AG04449 (cell line): ENCODE measurements around the gene SBK2.

ENCODE experiments used
- CTCF ChIA-PET: fragments of 350-600 bp; formaldehyde crosslinking; extraction: SDS; loops from one replicate; lab custom pipeline; 2021; ENCODE audit warnings: antibody characterized with exemption; lab: Yijun Ruan, JAX
- POLR2A ChIA-PET: fragments of 400-600, 350-600 bp; formaldehyde crosslinking; extraction: SDS; loops from one replicate; lab custom pipeline; 2020; ENCODE audit warnings: antibody characterized with exemption, inconsistent platforms; lab: Yijun Ruan, JAX
- DNase-seq: peaks from one replicate; pipeline ENCODE4 v3.0.0-alpha.2; 2010; ENCODE audit warnings: low read depth, low spot score
- H3K4me3 ChIP-seq: 2 replicates; pipeline ENCODE4 v1.5.1; 2011; ENCODE audit warnings: low read depth, mild to moderate bottlenecking, control low read depth, low read length
- TF ChIP-seq, protein P1 (sequence below): IDR thresholded peaks from one replicate; pipeline ENCODE4 v1.5.1; 2011; ENCODE audit warnings: mild to moderate bottlenecking, moderate library complexity, low read length, control low read depth, inconsistent platforms; ENCODE audit not compliant: insufficient read depth; ENCODE audit errors: missing control alignments

Gene SBK2

DNA sequence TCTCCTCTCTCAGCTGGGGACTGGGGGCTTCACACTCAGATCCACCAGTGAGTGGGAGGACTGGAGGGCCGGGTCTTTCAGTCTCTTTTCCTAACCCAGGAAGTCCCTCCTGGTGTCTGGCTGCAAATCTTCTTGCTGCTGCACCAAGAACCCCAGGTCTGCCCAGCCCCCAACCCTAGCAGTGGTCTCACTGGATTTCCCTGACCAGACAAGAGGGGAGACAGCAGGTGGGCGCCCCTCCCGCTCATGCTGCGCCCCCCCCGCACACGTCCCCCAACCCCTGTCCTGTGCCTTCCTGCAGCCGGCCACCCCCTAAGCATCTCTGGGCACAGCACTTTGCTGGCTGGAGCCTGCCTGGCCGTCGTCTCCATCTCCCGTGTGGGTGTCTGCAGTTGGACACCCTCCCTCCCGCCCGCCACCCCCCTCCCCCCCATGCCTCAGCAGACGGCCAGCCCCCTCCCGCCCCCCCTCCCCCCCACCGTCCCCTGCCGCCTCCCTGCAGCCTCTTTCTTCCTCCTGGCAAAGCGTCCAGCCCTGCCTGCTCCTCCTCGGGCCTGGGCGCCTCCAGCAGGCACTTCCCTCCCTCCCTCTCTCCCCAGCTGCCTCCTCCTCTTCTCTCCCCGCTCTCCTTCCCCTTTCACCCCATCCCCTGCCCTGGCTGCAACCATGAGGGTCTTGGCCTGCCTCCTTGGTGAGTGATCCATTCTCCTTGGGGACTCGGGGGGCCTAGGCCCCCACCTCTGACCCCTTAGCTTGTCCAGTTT lies 48.8 kb downstream of the SBK2 start, which contains the start of gene SSC5D:
TSS of gene SSC5D (plus strand) at position 513 of the 764 bp plus-strand sequence. CDS start at position 667, 154 bp downstream.
- H3K4me3 ChIP-seq: peak within 1 kb of the TSS; percentile 59
- ChIA-PET CTCF (interaction anchor here (1.0 to 17.6 kb wide), 8 partner anchors 10 to 145 kb away, joined by 3 to 173 read pairs (median 5); no protein-coding TSS in a partner anchor), POLR2A (interaction anchor here (0.5 to 5.2 kb wide), 10 partner anchors 8 to 208 kb away, joined by 3 to 44 read pairs (median 4); partner anchors contain the start of genes HSPBP1, U2AF2, UBE2S and ZNF628)
- TF ChIP-seq, protein P1, sequence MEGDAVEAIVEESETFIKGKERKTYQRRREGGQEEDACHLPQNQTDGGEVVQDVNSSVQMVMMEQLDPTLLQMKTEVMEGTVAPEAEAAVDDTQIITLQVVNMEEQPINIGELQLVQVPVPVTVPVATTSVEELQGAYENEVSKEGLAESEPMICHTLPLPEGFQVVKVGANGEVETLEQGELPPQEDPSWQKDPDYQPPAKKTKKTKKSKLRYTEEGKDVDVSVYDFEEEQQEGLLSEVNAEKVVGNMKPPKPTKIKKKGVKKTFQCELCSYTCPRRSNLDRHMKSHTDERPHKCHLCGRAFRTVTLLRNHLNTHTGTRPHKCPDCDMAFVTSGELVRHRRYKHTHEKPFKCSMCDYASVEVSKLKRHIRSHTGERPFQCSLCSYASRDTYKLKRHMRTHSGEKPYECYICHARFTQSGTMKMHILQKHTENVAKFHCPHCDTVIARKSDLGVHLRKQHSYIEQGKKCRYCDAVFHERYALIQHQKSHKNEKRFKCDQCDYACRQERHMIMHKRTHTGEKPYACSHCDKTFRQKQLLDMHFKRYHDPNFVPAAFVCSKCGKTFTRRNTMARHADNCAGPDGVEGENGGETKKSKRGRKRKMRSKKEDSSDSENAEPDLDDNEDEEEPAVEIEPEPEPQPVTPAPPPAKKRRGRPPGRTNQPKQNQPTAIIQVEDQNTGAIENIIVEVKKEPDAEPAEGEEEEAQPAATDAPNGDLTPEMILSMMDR: no peak
- DNase-seq: no peak

DNA sequence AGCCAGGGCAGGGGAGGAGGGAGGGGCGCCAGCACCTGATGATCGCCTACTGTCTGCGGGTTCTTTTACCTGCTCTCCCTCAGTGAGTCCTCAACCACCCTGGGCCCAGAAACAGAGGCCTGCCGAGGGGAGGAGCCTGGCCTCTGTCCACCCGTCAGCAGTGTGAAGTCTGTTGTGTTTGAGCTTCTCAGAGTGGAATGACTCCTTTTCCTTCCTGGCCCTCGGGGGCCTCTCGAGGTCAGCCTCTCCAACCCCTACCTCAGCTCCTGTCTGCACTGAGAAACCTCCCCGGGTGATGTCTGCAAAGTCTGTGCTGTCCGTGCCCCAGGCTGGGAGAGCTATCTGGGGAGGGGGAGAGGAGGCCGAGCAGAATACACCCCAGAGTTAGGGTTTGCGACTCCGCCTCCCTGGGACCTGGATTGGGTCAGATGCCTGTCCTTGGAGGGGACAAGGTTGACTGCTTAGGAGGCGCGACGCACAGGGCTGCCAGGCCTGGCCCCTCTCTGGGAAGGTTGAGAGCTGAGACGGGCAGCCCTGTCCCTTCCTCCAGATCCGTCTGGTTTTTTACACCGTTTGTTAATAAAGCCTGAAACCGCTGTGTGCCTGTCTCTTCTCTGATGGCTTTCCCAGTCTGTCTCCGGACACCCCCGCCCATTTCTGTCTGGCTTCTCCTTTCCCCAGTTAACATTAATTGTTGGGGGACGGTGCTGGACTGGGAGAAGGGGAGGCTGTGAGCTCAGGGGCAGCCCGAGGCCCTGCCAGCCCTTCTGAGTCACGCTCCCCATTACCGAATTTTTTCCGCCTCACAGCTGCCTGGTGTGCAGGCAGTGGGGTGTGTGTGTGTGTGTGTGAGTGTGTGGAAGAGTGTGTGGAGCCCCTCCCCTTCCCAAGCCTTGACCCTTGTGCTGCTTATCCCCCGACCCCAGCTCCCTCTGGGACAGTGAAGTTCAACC lies 49.7 kb downstream of the SBK2 start:
- peak; percentile 87 for DNase-seq
- TF ChIP-seq, protein P1: no peak
- ChIA-PET CTCF (interaction anchor here (0.6 to 17.6 kb wide), 10 partner anchors 7 to 166 kb away, joined by 3 to 173 read pairs (median 5); no protein-coding TSS in a partner anchor), POLR2A (interaction anchor here (0.6 to 5.2 kb wide), 14 partner anchors 9 to 346 kb away, joined by 3 to 44 read pairs (median 4); partner anchors contain the start of genes ISOC2, U2AF2, UBE2S and ZNF580)
- H3K4me3 ChIP-seq: peak overlapping the region; percentile 44

DNA sequence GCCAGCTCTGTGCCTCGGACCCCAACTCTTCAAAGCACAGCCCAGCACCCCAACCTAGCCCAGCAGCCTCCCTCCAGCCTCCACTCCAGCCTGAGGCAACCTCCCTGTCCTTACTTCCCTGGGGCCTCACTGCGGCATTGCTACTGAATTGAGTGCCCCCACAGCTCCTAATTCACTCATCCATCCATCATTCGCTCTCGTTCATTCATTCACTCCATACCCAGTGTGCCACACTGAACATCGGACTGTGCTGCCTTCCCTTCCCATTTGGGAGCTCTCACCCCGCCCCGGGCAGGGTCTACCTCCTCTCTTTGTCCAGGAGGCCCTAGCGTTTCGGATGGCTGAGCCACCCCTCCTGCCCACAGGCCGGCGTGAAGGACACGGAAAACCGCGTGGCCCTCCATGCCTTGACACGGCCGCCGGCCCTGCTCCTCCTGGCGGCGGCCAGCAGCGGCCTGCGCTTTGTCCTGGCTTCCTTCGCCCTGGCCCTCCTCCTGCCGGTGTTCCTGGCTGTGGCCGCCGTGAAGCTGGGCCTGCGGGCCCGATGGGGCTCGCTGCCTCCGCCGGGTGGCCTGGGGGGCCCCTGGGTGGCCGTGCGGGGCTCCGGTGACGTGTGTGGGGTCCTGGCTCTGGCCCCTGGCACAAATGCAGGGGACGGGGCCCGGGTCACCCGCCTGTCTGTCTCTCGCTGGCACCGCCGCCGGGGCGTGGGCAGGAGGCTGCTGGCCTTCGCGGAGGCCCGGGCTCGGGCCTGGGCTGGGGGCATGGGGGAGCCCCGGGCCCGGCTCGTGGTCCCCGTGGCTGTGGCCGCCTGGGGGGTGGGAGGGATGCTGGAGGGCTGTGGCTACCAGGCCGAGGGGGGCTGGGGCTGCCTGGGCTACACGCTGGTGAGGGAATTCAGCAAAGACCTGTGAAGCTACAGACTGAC lies 50.6 kb downstream of the SBK2 start:
- TF ChIP-seq, protein P1: no peak
- peak overlapping the region; percentile 76 for H3K4me3 ChIP-seq
- no peak for DNase-seq
- ChIA-PET POLR2A (interaction anchor here (0.9 to 5.2 kb wide), 10 partner anchors 9 to 168 kb away, joined by 3 to 44 read pairs (median 4); partner anchors contain the start of genes ISOC2, U2AF2, UBE2S and ZNF628), CTCF (interaction anchor here (0.6 to 17.6 kb wide), 9 partner anchors 8 to 167 kb away, joined by 3 to 173 read pairs (median 5); no protein-coding TSS in a partner anchor)

DNA sequence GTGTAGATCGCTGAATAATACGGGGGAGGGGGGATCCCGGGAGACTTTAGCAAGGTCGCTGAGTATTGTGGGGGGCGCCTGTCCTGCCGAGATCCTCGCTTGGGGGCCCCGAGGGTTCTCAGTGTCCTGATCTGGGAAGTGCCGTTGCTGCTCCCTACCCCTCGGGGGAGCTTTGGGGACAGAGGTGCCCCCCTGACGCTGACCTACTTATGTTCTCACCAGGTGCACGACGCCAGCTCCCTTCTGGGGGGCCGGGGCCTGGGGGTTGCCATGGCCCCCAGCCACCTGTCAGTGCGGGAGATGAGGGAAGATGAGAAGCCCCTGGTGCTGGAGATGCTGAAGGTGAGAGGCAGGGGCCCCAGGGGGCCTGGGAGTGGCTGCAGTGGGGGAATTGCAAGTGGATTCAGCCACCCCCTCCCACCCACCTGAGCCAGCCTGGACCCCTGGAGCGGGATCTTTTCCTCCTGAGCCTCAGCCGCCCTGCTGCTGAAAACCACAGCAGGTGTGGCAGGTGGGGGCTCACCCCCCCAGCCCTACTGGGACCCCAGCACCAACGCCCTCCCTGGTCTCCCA lies 51.4 kb downstream of the SBK2 start:
- TF ChIP-seq, protein P1: no peak
- ChIA-PET POLR2A (interaction anchor here (1.2 to 5.2 kb wide), 3 partner anchors 8 to 78 kb away, joined by 3 to 44 read pairs (median 6); partner anchors contain the start of genes UBE2S and ZNF628), CTCF (interaction anchor here (1.1 to 17.6 kb wide), 6 partner anchors 15 to 148 kb away, joined by 3 to 173 read pairs (median 5); no protein-coding TSS in a partner anchor)
- peak overlapping the region; percentile 76 for H3K4me3 ChIP-seq
- no peak for DNase-seq
